HuH-7 (cell line): Measurements from ENCODE around the gene KCNF1.

Experiments
- DNase-seq: peaks from one replicate; pipeline ENCODE4 v3.0.0; 2011; ENCODE audit warnings: low spot score

KCNF1 gene

GRCh38 chr2:10911291-10912075, at the start of gene KCNF1:
KCNF1 (plus strand) TSS chr2:10911934; CDS start chr2:10912427, 493 bp downstream.
- no peak for DNase-seq

GRCh38 chr2:10862330-10862729, 49.4 kb upstream of the KCNF1 start:
- DNase-seq: no peak

GRCh38 chr2:10863047-10863446, 48.7 kb upstream of the KCNF1 start:
- DNase-seq: no peak

GRCh38 chr2:10863837-10864236, 47.9 kb upstream of the KCNF1 start:
- no peak for DNase-seq

GRCh38 chr2:10864251-10864650, 47.5 kb upstream of the KCNF1 start:
- no peak for DNase-seq

GRCh38 chr2:10864861-10865636, 46.7 kb upstream of the KCNF1 start:
- no peak for DNase-seq

- no peak for DNase-seq
These were observed 45.9 kb upstream of the KCNF1 start for GRCh38 chr2:10865841-10866240.

- DNase-seq: no peak
These were observed 43.9 kb upstream of the KCNF1 start for GRCh38 chr2:10867692-10868420.

GRCh38 chr2:10868465-10869314, 43.0 kb upstream of the KCNF1 start:
- DNase-seq: no peak

GRCh38 chr2:10871978-10872377, 39.8 kb upstream of the KCNF1 start:
- no peak for DNase-seq

GRCh38 chr2:10873171-10873570, 38.6 kb upstream of the KCNF1 start:
- no peak for DNase-seq

GRCh38 chr2:10873790-10874437, 37.8 kb upstream of the KCNF1 start:
- DNase-seq: no peak

GRCh38 chr2:10875126-10875525, 36.6 kb upstream of the KCNF1 start:
- no peak for DNase-seq

GRCh38 chr2:10876394-10876793, 35.3 kb upstream of the KCNF1 start:
- no peak for DNase-seq

- DNase-seq: no peak
These were observed 34.8 kb upstream of the KCNF1 start for GRCh38 chr2:10876963-10877362.

GRCh38 chr2:10877651-10878111, 34.1 kb upstream of the KCNF1 start:
- no peak for DNase-seq

- DNase-seq: no peak
These were observed 33.3 kb upstream of the KCNF1 start for GRCh38 chr2:10878268-10878915.

GRCh38 chr2:10879159-10879558, 32.6 kb upstream of the KCNF1 start:
- no peak for DNase-seq

GRCh38 chr2:10879624-10880585, 31.8 kb upstream of the KCNF1 start:
- no peak for DNase-seq
